Measurements from ENCODE around the gene THSD8.

Gene THSD8

GRCh38 chr19:12773571-12773970 is 28.3 kb upstream of the THSD8 start (continued):
- no peak for TF ChIP-seq PRDM2 (tag by site-specific recombination; IDR thresholded peaks at IDR 0.05; ENCODE audit: borderline replicate concordance)
- peak; percentile 50; the same call in 1 of the 2 replicates for TF ChIP-seq ZNF629 (tag by site-specific recombination; IDR thresholded peaks at IDR 0.05)
- TF ChIP-seq ZNF785 (tag by site-specific recombination; IDR thresholded peaks at IDR 0.05), result no peak
- no peak for TF ChIP-seq ZNF121 (tag by site-specific recombination; IDR thresholded peaks at IDR 0.05)
- TF ChIP-seq ZBTB11 (tag by site-specific recombination; conservative IDR thresholded peaks at IDR 0.05; ENCODE audit: low read depth), result no peak
- TF ChIP-seq ZNF777 (tag by site-specific recombination; IDR thresholded peaks at IDR 0.05; ENCODE audit: borderline replicate concordance), result no peak
- TF ChIP-seq ZBTB17 (tag by site-specific recombination; IDR thresholded peaks at IDR 0.05), result peak; percentile 63
- TF ChIP-seq PATZ1 (tag by site-specific recombination; IDR thresholded peaks at IDR 0.05), result peak; percentile 23; the same call in 1 of the 2 replicates
- TF ChIP-seq PRDM10 (tag by site-specific recombination; IDR thresholded peaks at IDR 0.05), result peak; percentile 7; the same call in 1 of the 2 replicates
- TF ChIP-seq REPIN1 (tag by site-specific recombination; IDR thresholded peaks at IDR 0.05; ENCODE audit: low read depth), result no peak
- TF ChIP-seq ZNF776 (tag by site-specific recombination; IDR thresholded peaks at IDR 0.05; ENCODE audit: borderline replicate concordance), result no peak
- TF ChIP-seq ZSCAN23 (tag by site-specific recombination; IDR thresholded peaks at IDR 0.05), result no peak
